HepG2 (cell line): ENCODE measurements around the gene SPOP. TPM values are rescaled to one million over a fixed set of nuclear protein-coding genes. Genes with fewer than 3 reads are reported as not detected.

Experiments used
- ATAC-seq: fragments of 200-7000 bp; cut with Tn5 transposase; 3 replicates; pipeline ENCODE4 v1.9.1; 2020; ENCODE audit warnings: mild to moderate bottlenecking, moderate library complexity
- BruUV-seq: library from RNA; stranded (reverse); fragments of 400-500 nt; replicated peaks from 2 replicates; lab custom pipeline; 2021; lab: Mats Ljungman, UMichigan
- CTCF ChIA-PET: fragments of 300-600 bp; formaldehyde crosslinking; extraction: SDS; loops from one replicate; lab custom pipeline; 2021; ENCODE audit warnings: low total read pairs, inconsistent platforms, low intra/inter-chr PET ratio; lab: Yijun Ruan, JAX
- POLR2A ChIA-PET: fragments of 350-600 bp; sonication (Branson Sonifier 250); formaldehyde crosslinking; loops from one replicate; lab custom pipeline; 2020; ENCODE audit warnings: antibody characterized with exemption, inconsistent platforms; lab: Yijun Ruan, JAX
- DNase-seq: peaks from one replicate; pipeline ENCODE4 v3.0.0-alpha.2; 2015; ENCODE audit warnings: low spot score
- FAIRE-seq: peaks from 3 replicates; lab custom pipeline; 2011; peaks lifted over from hg19 to GRCh38; lab: Jason Lieb, UNC
- H2AFZ ChIP-seq: one replicate; pipeline ENCODE4 v1.6.1; 2011; ENCODE audit warnings: low read length, inconsistent platforms
- H3K27ac ChIP-seq: fragments of 300-600 bp; 3 replicates; pipeline ENCODE4 v1.8.0; 2011; ENCODE audit warnings: mixed run types, mild to moderate bottlenecking, mixed read lengths, low read length, inconsistent platforms; ENCODE audit not compliant: insufficient read depth; ENCODE audit errors: extremely low read length
- H3K27me3 ChIP-seq, 2 experiments: fragments of 200-600 bp in 1 of 2; 2 replicates in 1 of 2; 3 replicates in 1 of 2; pipeline versions ENCODE4 v1.6.0 to v1.8.0; 2011; ENCODE audit warnings: low read length in 2 of 2, mild to moderate bottlenecking in 2 of 2, moderate library complexity in 2 of 2, inconsistent platforms in 1 of 2; ENCODE audit not compliant: insufficient read depth in 2 of 2, control insufficient read depth in 1 of 2
- H3K36me3 ChIP-seq, 2 experiments: fragments of 200-600 bp in 1 of 2; replicated peaks in 1 of 2; 2 replicates in 1 of 2; 3 replicates in 1 of 2; pipeline versions ENCODE4 v1.5.1 to v1.8.0; 2011; ENCODE audit warnings: low read length in 2 of 2, inconsistent platforms in 1 of 2; ENCODE audit not compliant: insufficient read depth in 2 of 2, control insufficient read depth in 1 of 2
- H3K4me1 ChIP-seq: 2 replicates; pipeline ENCODE4 v1.5.1; 2012; ENCODE audit warnings: low read length, inconsistent platforms; ENCODE audit not compliant: insufficient read depth
- H3K4me2 ChIP-seq: 2 replicates; pipeline ENCODE4 v1.6.0; 2011; ENCODE audit warnings: low read depth, low read length, inconsistent platforms
- H3K4me3 ChIP-seq, 3 experiments: fragments of 200-600 bp in 1 of 3; sonication (generic), shearing (Covaris generic) in 1 of 3; replicated peaks in 1 of 3; 2 replicates each; pipeline ENCODE4 v1.5.1; 2011 to 2016; ENCODE audit warnings: low read length in 3 of 3, inconsistent platforms in 2 of 3, low read depth in 2 of 3, mild to moderate bottlenecking in 2 of 3, control low read depth in 1 of 3, mixed read lengths in 1 of 3; ENCODE audit not compliant: insufficient read depth in 1 of 3
- H3K79me2 ChIP-seq: one replicate; pipeline ENCODE4 v1.6.1; 2011; ENCODE audit warnings: low read length, inconsistent platforms; ENCODE audit not compliant: insufficient read depth
- H3K9ac ChIP-seq: 2 replicates; pipeline ENCODE4 v1.6.0; 2011; ENCODE audit warnings: mild to moderate bottlenecking, low read depth, low read length, inconsistent platforms; ENCODE audit not compliant: insufficient read depth
- H3K9me3 ChIP-seq: 2 replicates; pipeline ENCODE4 v1.5.1; 2012; ENCODE audit warnings: mild to moderate bottlenecking, low read length
- H4K20me1 ChIP-seq: 2 replicates; pipeline ENCODE4 v1.6.0; 2011; ENCODE audit warnings: inconsistent platforms, mild to moderate bottlenecking, low read length, moderate library complexity; ENCODE audit not compliant: insufficient read depth
- GZF1 ChIP-seq: sonication (generic); formaldehyde crosslinking; IDR thresholded peaks from 2 replicates; pipeline ENCODE4 v1.5.1; 2020; ENCODE audit warnings: mild to moderate bottlenecking, missing genetic modification reagents
- HNF4A ChIP-seq: sonication (generic); formaldehyde crosslinking; IDR thresholded peaks from 2 replicates; pipeline ENCODE4 v1.4.0; 2020; ENCODE audit warnings: missing genetic modification reagents
- MED1 ChIP-seq: sonication (generic); formaldehyde crosslinking; IDR thresholded peaks from 2 replicates; pipeline ENCODE4 v1.4.0; 2020; ENCODE audit warnings: missing genetic modification reagents
- PAWR ChIP-seq: sonication (generic); formaldehyde crosslinking; IDR thresholded peaks from 2 replicates; pipeline ENCODE4 v1.4.0; 2020; ENCODE audit warnings: missing genetic modification reagents, mild to moderate bottlenecking, borderline replicate concordance
- POGZ ChIP-seq: sonication (generic); formaldehyde crosslinking; IDR thresholded peaks from 2 replicates; pipeline ENCODE4 v1.4.0; 2020; ENCODE audit warnings: mild to moderate bottlenecking, missing genetic modification reagents
- RFX5 ChIP-seq: IDR thresholded peaks from 2 replicates; pipeline ENCODE4 v1.6.1; 2011; ENCODE audit warnings: low read depth, low read length, improper control_type of control experiment
- SALL1 ChIP-seq: sonication (generic); formaldehyde crosslinking; IDR thresholded peaks from 2 replicates; pipeline ENCODE4 v1.8.0; 2022; ENCODE audit warnings: mild to moderate bottlenecking, missing genetic modification reagents
- SETDB1 ChIP-seq: sonication (generic); formaldehyde crosslinking; IDR thresholded peaks from 2 replicates; pipeline ENCODE4 v1.5.1; 2020; ENCODE audit warnings: missing genetic modification reagents, mild to moderate bottlenecking, borderline replicate concordance
- SIN3B ChIP-seq: fragments of 150-350 bp; IDR thresholded peaks from 2 replicates; pipeline ENCODE4 v1.6.1; 2014; ENCODE audit warnings: low read length
- SMAD9 ChIP-seq: sonication (generic); formaldehyde crosslinking; IDR thresholded peaks from 2 replicates; pipeline ENCODE4 v1.5.1; 2020; ENCODE audit warnings: mild to moderate bottlenecking, missing genetic modification reagents
- ZEB1 ChIP-seq: IDR thresholded peaks from 2 replicates; pipeline ENCODE4 v1.6.1; 2012; ENCODE audit warnings: mild to moderate bottlenecking, low read depth, inconsistent platforms; ENCODE audit not compliant: insufficient replicate concordance
- ZIK1 ChIP-seq: sonication (generic); formaldehyde crosslinking; IDR thresholded peaks from 2 replicates; pipeline ENCODE4 v1.5.0; 2020; ENCODE audit warnings: mild to moderate bottlenecking, low read depth, missing genetic modification reagents, borderline replicate concordance
- ZNF138 ChIP-seq: sonication (generic); formaldehyde crosslinking; IDR thresholded peaks from 2 replicates; pipeline ENCODE4 v1.5.0; 2020; ENCODE audit warnings: mild to moderate bottlenecking, low read depth, missing genetic modification reagents
- ZNF430 ChIP-seq: sonication (generic); formaldehyde crosslinking; IDR thresholded peaks from 2 replicates; pipeline ENCODE4 v1.9.0; 2021; ENCODE audit warnings: mild to moderate bottlenecking, missing genetic modification reagents
- ZNF468 ChIP-seq: sonication (generic); formaldehyde crosslinking; IDR thresholded peaks from 2 replicates; pipeline ENCODE4 v1.8.0; 2022; ENCODE audit warnings: mild to moderate bottlenecking, moderate library complexity, missing genetic modification reagents
- ZNF496 ChIP-seq: sonication (generic); formaldehyde crosslinking; IDR thresholded peaks from 2 replicates; pipeline ENCODE4 v1.8.1; 2023; ENCODE audit warnings: mild to moderate bottlenecking, moderate library complexity, missing genetic modification reagents; ENCODE audit not compliant: insufficient replicate concordance
- ZNF552 ChIP-seq: sonication (generic); formaldehyde crosslinking; IDR thresholded peaks from 2 replicates; pipeline ENCODE4 v1.9.0; 2022; ENCODE audit warnings: missing genetic modification reagents, mild to moderate bottlenecking, borderline replicate concordance
- WGBS: methylation state at CpG from one replicate; pipeline ENCODE4 v1.1.6; 2017; ENCODE audit warnings: low lambda C conversion rate; 5-methylcytosine and 5-hydroxymethylcytosine counted together
- in situ Hi-C: cut with HindIII; loops from 2 replicates; pipeline ENCODE4 v1.10.0; 2017; ENCODE audit warnings: low pct_unique_long_range_greater_than_20kb; ENCODE audit not compliant: extremely low pct_ligation_motif_present
- intact Hi-C: fragments of 100-400 bp; cut with micrococcal nuclease; formaldehyde crosslinking; loops from one replicate; pipeline ENCODE4 v1.10.0; 2022; ENCODE audit not compliant: unreplicated experiment
- polyA plus RNA-seq, 8 experiments: library from polyadenylated mRNA; depleted of rRNA in 3 of 8; stranded (reverse) in 7 of 8; unstranded in 1 of 8; fragments of >200 nt; fragmentation: Illumina TruSeq in 4 of 8; extraction: Trizol in 4 of 8; gene quantifications; 2 replicates each; pipeline versions ENCODE4 v1.2.1 to v1.2.3, GENCODE V29; 2011 to 2016; ENCODE audit warnings: low read depth in 4 of 8, missing spikeins in 1 of 8, mixed read lengths in 1 of 8; ENCODE audit not compliant: insufficient read depth in 1 of 8
- total RNA-seq, 5 experiments: library from RNA; depleted of rRNA; stranded (reverse); fragments of >200 nt; fragmentation: Illumina TruSeq; extraction: Trizol; gene quantifications; 2 replicates each; pipeline ENCODE4 v1.2.3, GENCODE V29; 2016; ENCODE audit warnings: low read depth in 1 of 5
- TF ChIP-seq, protein P1 (sequence below): sonication (generic); formaldehyde crosslinking; IDR thresholded peaks from 2 replicates; pipeline ENCODE4 v1.5.1; 2020; ENCODE audit warnings: mild to moderate bottlenecking, missing genetic modification reagents, borderline replicate concordance
- TF ChIP-seq, protein P2 (sequence below): fragments of 450-650 bp; IDR thresholded peaks from 2 replicates; pipeline ENCODE4 v1.6.1; 2017
- TF ChIP-seq, protein P3 (sequence below): sonication (generic); formaldehyde crosslinking; IDR thresholded peaks from 2 replicates; pipeline ENCODE4; 2020; ENCODE audit warnings: missing genetic modification reagents, mild to moderate bottlenecking, borderline replicate concordance

The SPOP gene
- total and polyA plus RNA-seq, 2 of the 13 experiments (the other 11 are each of a cell fraction or from before 2014, with no cell fraction given): 52.8 to 60.8 TPM

DNA sequence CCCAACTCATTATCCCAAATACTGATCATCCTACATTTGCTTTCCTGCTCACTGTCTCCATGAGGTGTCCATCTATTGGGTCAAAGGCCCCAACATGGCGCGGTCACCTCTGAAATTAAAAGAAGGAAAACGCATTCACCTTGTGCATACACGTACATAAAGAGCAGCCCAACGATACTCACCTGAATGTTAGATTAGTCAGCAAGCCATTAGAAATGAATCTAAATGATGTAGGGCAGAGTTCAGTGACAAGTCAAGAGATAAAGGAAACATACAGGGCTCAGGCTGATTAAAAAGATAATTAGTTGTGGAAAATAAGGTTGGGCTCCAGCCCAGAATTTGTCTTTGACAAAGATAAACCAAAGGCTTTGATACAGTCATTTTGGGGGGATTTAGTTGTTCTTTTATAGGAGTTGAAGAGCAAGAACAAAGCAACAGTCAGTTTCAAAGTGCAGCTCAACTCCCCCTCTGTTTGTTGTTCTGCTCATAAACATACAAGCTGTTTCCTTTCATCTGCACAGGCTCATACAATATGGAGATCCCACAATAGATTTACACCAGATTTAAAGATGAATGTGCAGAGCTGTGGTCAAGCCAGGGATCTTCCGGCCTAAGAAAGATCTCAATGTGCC is 81.2 kb downstream of the SPOP start:
- WGBS: 65% methylated on average over 6 of the region's 6 CpGs
- Histone ChIP-seq H3K36me3 (peaks cover 8 to 27% of the 10 kb centered on the region in 2 experiments), H3K27ac (peak overlapping the region; percentile 58), H3K4me1 (peaks cover 48% of the 10 kb centered on the region), H3K4me3 (no peak overlapping the region; a peak in 1 of 6 replicates), H3K27me3 (no peaks in the 10 kb centered on the region), H3K9ac (no peak overlapping the region), H4K20me1 (no peaks in the 10 kb centered on the region), H3K9me3 (no peaks in the 10 kb centered on the region), H2AFZ (no peak overlapping the region), H3K79me2 (no peaks in the 10 kb centered on the region), H3K4me2 (peak overlapping the region; percentile 32)
- ChIA-PET CTCF (no interaction called here), POLR2A (interaction anchor here (1.0 to 1.9 kb wide), 4 partner anchors 27 to 167 kb away, joined by 5 to 7 read pairs (median 6); partner anchors contain the start of genes FAM117A and SPOP)
- in situ Hi-C loops (no loop called here), intact Hi-C loops (loop anchor here (2.0 kb wide), 1 partner anchor 20 kb away; no protein-coding TSS in a partner anchor)
- DNase-seq (peak; percentile 81), FAIRE-seq (peak; percentile 70), ATAC-seq (peak; percentile 78)
- no TSS peak for BruUV-seq
- TF ChIP-seq ZNF430 (CRISPR knock-in tag) (no peak), ZNF138 (CRISPR knock-in tag) (no peak), SIN3B (no peak), POGZ (CRISPR knock-in tag) (no peak), PAWR (CRISPR knock-in tag) (no peak), GZF1 (CRISPR knock-in tag) (no peak), ZEB1 (no peak), MED1 (CRISPR knock-in tag) (0 out of 2 replicates have a peak, but pooled peaks have one; percentile 1), ZNF552 (no peak), ZNF496 (CRISPR knock-in tag) (no peak), RFX5 (no peak), SALL1 (CRISPR knock-in tag) (peak; percentile 27; the same call in 1 of the 2 replicates), ZNF468 (CRISPR knock-in tag) (no peak), HNF4A (CRISPR knock-in tag) (peak; percentile 9; the same call in 1 of the 2 replicates), SMAD9 (CRISPR knock-in tag) (no peak), ZIK1 (no peak), SETDB1 (CRISPR knock-in tag) (no peak)
- TF ChIP-seq, protein P1, sequence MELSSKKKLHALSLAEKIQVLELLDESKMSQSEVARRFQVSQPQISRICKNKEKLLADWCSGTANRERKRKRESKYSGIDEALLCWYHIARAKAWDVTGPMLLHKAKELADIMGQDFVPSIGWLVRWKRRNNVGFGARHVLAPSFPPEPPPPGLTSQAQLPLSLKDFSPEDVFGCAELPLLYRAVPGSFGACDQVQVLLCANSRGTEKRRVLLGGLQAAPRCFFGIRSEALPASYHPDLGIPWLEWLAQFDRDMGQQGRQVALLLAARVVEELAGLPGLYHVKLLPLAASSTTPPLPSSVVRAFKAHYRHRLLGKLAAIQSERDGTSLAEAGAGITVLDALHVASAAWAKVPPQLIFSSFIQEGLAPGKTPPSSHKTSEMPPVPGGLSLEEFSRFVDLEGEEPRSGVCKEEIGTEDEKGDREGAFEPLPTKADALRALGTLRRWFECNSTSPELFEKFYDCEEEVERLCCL: no peak
- TF ChIP-seq, protein P2, sequence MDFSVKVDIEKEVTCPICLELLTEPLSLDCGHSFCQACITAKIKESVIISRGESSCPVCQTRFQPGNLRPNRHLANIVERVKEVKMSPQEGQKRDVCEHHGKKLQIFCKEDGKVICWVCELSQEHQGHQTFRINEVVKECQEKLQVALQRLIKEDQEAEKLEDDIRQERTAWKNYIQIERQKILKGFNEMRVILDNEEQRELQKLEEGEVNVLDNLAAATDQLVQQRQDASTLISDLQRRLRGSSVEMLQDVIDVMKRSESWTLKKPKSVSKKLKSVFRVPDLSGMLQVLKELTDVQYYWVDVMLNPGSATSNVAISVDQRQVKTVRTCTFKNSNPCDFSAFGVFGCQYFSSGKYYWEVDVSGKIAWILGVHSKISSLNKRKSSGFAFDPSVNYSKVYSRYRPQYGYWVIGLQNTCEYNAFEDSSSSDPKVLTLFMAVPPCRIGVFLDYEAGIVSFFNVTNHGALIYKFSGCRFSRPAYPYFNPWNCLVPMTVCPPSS: no peak
- TF ChIP-seq, protein P3, sequence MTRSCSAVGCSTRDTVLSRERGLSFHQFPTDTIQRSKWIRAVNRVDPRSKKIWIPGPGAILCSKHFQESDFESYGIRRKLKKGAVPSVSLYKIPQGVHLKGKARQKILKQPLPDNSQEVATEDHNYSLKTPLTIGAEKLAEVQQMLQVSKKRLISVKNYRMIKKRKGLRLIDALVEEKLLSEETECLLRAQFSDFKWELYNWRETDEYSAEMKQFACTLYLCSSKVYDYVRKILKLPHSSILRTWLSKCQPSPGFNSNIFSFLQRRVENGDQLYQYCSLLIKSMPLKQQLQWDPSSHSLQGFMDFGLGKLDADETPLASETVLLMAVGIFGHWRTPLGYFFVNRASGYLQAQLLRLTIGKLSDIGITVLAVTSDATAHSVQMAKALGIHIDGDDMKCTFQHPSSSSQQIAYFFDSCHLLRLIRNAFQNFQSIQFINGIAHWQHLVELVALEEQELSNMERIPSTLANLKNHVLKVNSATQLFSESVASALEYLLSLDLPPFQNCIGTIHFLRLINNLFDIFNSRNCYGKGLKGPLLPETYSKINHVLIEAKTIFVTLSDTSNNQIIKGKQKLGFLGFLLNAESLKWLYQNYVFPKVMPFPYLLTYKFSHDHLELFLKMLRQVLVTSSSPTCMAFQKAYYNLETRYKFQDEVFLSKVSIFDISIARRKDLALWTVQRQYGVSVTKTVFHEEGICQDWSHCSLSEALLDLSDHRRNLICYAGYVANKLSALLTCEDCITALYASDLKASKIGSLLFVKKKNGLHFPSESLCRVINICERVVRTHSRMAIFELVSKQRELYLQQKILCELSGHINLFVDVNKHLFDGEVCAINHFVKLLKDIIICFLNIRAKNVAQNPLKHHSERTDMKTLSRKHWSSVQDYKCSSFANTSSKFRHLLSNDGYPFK (CRISPR knock-in tag): no peak
